Fibroblast of lung (primary cell): ENCODE data around the gene LCN1. TPM values are rescaled to one million over a fixed set of nuclear protein-coding genes. Genes with fewer than 3 reads are reported as not detected.

Experiments
- DNase-seq, 2 donors: peaks; one replicate each; pipeline versions ENCODE4 v3.0.0 to v3.0.0-alpha.2; 2010; ENCODE audit warnings: low read depth in 2 of 2
- H2AFZ ChIP-seq: 2 replicates; pipeline ENCODE4 v1.5.1; 2012; ENCODE audit warnings: low read length, control low read depth, inconsistent platforms
- H3K27ac ChIP-seq: 2 replicates; pipeline ENCODE4 v1.5.1; 2011; ENCODE audit warnings: low read length, control low read depth; ENCODE audit not compliant: insufficient read depth
- H3K27me3 ChIP-seq: 2 replicates; pipeline ENCODE4 v1.5.1; 2011; ENCODE audit warnings: mild to moderate bottlenecking, low read length; ENCODE audit not compliant: control insufficient read depth, insufficient read depth
- H3K36me3 ChIP-seq: 2 replicates; pipeline ENCODE4 v1.5.1; 2011; ENCODE audit warnings: low read length; ENCODE audit not compliant: control insufficient read depth, insufficient read depth
- H3K4me1 ChIP-seq: 2 replicates; pipeline ENCODE4 v1.5.1; 2011; ENCODE audit warnings: low read length; ENCODE audit not compliant: control insufficient read depth, insufficient read depth; ENCODE audit errors: extremely low read depth
- H3K4me2 ChIP-seq: 2 replicates; pipeline ENCODE4 v1.5.1; 2011; ENCODE audit warnings: low read length, control low read depth; ENCODE audit not compliant: insufficient read depth; ENCODE audit errors: extremely low read depth
- H3K4me3 ChIP-seq, 4 experiments: fragments of 200-600 bp in 1 of 4; sonication (generic) in 1 of 4; replicated peaks in 1 of 4; 2 replicates each; pipeline ENCODE4 v1.5.1; 2011 to 2016; ENCODE audit warnings: low read length in 4 of 4, low read depth in 3 of 4, mild to moderate bottlenecking in 3 of 4, control low read depth in 2 of 4, inconsistent platforms in 1 of 4, mixed read lengths in 1 of 4; ENCODE audit not compliant: insufficient read depth in 1 of 4; ENCODE audit errors: control extremely low read depth in 1 of 4
- H3K79me2 ChIP-seq: 2 replicates; pipeline ENCODE4 v1.5.1; 2012; ENCODE audit warnings: mild to moderate bottlenecking, low read length, inconsistent platforms; ENCODE audit not compliant: control insufficient read depth, insufficient read depth
- H3K9ac ChIP-seq: 2 replicates; pipeline ENCODE4 v1.5.1; 2011; ENCODE audit warnings: mild to moderate bottlenecking, low read length, control low read depth; ENCODE audit not compliant: insufficient read depth
- H3K9me3 ChIP-seq: 2 replicates; pipeline ENCODE4 v1.5.1; 2012; ENCODE audit warnings: low read depth, low read length; ENCODE audit not compliant: control insufficient read depth, insufficient read depth
- H4K20me1 ChIP-seq: 2 replicates; pipeline ENCODE4 v1.5.1; 2011; ENCODE audit warnings: low read length; ENCODE audit not compliant: control insufficient read depth, insufficient read depth; ENCODE audit errors: extremely low read depth
- EZH2 ChIP-seq: IDR thresholded peaks from 2 replicates; pipeline ENCODE4 v1.5.1; 2012; ENCODE audit warnings: low read length, control low read depth, mild to moderate bottlenecking; ENCODE audit errors: missing control alignments
- polyA plus RNA-seq, 2 donors: library from polyadenylated mRNA; depleted of rRNA in 1 of 2; stranded (reverse) in 1 of 2; unstranded in 1 of 2; fragments of >200 nt; gene quantifications; 2 replicates each; pipeline ENCODE4 v1.2.1, GENCODE V29; 2011 to 2012; ENCODE audit warnings: missing spikeins in 1 of 2
- total RNA-seq: library from RNA; depleted of rRNA; stranded (reverse); fragments of >200 nt; gene quantifications from 2 replicates; pipeline ENCODE4 v1.2.1, GENCODE V29; 2014
- TF ChIP-seq, protein P1 (sequence below), 2 donors: IDR thresholded peaks in 1 of 2; conservative IDR thresholded peaks in 1 of 2; 1 replicate in 1 of 2; 2 replicates in 1 of 2; pipeline ENCODE4 v1.5.1; 2011 to 2012; ENCODE audit warnings: low read length in 2 of 2, control low read depth in 1 of 2, inconsistent platforms in 1 of 2, low read depth in 1 of 2, mild to moderate bottlenecking in 1 of 2

The LCN1 gene
- total and polyA plus RNA-seq, 2 donors (not counting 1 experiment from before 2014, with no cell fraction given) = not detected

DNA sequence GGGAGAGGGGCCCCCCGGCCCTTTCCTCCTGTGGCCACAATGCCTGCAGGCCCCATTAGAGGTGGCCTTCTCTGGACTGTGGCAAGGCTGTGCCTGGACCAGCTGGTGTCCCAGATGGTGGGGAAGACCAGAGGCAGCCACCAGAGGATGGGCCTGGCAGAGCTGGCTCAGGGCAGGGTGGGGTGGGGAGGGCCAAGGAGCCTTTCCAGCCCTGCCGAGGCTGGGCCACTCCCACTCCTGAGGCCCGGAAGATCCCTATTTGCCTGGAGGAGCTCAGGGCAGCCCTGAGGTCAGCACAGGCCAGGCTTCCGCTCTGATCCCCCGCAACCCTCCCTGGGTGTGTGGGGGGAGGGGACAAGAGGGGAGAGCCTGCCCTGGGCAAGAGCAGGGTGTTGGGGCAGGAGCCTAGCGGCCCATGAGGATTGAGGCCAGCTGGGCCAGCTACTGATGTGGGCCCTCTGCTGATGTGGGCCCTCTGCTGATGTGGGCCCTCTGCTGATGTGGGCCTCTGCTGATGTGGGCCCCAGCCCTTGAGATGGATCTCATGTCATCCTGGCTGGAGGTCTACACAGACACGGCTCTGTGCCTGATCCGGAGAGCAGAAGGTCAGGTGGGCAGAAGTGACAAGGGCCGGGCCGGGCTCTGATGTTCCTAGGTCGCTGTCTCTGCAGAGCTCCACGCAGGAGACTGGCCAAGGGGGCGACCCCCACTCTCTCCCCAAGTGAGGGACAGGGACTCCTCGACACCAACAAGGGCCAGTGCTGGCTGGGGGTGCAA, 14.7 kb upstream of the LCN1 start:
- DNase-seq = no peak
- H3K9ac ChIP-seq = no peak overlapping the region
- no peaks in the 10 kb centered on the region for H3K27me3 ChIP-seq
- no peaks in the 10 kb centered on the region for H4K20me1 ChIP-seq
- H3K4me3 ChIP-seq = no peak overlapping the region
- H3K27ac ChIP-seq = no peak overlapping the region
- no peak overlapping the region for H3K4me2 ChIP-seq
- no peak overlapping the region for H2AFZ ChIP-seq
- no peak for TF ChIP-seq EZH2
- TF ChIP-seq, protein P1, sequence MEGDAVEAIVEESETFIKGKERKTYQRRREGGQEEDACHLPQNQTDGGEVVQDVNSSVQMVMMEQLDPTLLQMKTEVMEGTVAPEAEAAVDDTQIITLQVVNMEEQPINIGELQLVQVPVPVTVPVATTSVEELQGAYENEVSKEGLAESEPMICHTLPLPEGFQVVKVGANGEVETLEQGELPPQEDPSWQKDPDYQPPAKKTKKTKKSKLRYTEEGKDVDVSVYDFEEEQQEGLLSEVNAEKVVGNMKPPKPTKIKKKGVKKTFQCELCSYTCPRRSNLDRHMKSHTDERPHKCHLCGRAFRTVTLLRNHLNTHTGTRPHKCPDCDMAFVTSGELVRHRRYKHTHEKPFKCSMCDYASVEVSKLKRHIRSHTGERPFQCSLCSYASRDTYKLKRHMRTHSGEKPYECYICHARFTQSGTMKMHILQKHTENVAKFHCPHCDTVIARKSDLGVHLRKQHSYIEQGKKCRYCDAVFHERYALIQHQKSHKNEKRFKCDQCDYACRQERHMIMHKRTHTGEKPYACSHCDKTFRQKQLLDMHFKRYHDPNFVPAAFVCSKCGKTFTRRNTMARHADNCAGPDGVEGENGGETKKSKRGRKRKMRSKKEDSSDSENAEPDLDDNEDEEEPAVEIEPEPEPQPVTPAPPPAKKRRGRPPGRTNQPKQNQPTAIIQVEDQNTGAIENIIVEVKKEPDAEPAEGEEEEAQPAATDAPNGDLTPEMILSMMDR (conservative IDR thresholded peaks at IDR 0.05 in 1 of 2, IDR thresholded peaks at IDR 0.05 in 1 of 2; ENCODE audit: low read depth in 1 of 2, low read length in 2 of 2) = no peak
- peaks cover 5% of the 10 kb centered on the region for H3K4me1 ChIP-seq
- peaks cover 8% of the 10 kb centered on the region for H3K79me2 ChIP-seq
- no peaks in the 10 kb centered on the region for H3K9me3 ChIP-seq
- peaks cover 17% of the 10 kb centered on the region for H3K36me3 ChIP-seq

DNA sequence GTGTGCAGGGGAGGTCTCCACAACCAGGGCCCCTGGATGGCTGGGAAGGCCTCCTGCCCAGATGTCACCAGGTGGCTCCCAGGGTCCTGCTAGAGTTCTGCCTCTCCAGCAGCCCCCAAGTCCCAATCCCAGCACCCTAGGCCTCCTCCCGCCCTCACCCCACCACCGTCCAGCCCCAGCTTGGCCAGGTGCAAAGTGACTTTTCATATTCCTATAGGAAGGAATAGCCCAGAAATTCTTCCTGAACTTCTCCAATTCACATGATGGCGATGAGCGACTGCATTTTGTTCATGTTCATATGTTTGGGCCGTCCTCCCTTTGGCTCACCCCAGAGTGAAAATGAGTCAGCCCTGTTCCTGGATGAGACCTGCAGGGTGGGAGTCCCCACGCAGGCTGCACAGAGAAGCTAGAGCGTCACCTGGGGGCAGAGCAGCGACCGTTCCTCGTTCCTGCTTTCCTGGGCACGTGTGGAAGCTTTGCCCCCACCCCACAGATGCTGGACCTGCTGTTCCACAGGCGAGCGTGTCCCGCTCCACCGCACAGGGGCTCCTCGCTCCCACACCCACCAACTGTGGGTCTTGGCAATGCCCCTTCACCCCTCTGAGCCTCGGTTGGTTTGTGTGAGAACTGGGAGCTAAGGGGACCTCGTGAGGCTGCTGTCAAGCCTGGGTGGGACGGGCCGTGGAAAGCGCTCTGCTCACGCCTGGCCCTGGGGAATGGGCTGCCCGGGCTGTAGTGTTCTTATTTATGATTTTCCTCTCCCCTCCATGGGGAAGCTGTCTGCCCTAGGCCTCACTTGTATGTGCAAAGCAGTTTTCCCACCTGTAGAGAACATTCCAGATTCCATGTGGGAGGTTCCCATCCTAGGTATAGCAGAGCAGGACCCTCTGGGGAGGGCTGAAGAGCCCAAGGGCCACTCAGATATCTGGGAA, 13.9 kb upstream of the LCN1 start:
- Histone ChIP-seq H3K27ac (no peak overlapping the region), H3K4me1 (peaks cover 2% of the 10 kb centered on the region), H3K9me3 (no peaks in the 10 kb centered on the region), H4K20me1 (no peaks in the 10 kb centered on the region), H3K4me3 (no peak overlapping the region), H3K79me2 (peaks cover under 1% of the 10 kb centered on the region), H3K27me3 (no peaks in the 10 kb centered on the region), H3K36me3 (peaks cover 17% of the 10 kb centered on the region), H3K4me2 (no peak overlapping the region), H2AFZ (no peak overlapping the region), H3K9ac (no peak overlapping the region)
- DNase-seq = no peak
- TF ChIP-seq EZH2 = no peak
- TF ChIP-seq, protein P1 (conservative IDR thresholded peaks at IDR 0.05 in 1 of 2, IDR thresholded peaks at IDR 0.05 in 1 of 2; ENCODE audit: low read depth in 1 of 2, low read length in 2 of 2) = no peak

DNA sequence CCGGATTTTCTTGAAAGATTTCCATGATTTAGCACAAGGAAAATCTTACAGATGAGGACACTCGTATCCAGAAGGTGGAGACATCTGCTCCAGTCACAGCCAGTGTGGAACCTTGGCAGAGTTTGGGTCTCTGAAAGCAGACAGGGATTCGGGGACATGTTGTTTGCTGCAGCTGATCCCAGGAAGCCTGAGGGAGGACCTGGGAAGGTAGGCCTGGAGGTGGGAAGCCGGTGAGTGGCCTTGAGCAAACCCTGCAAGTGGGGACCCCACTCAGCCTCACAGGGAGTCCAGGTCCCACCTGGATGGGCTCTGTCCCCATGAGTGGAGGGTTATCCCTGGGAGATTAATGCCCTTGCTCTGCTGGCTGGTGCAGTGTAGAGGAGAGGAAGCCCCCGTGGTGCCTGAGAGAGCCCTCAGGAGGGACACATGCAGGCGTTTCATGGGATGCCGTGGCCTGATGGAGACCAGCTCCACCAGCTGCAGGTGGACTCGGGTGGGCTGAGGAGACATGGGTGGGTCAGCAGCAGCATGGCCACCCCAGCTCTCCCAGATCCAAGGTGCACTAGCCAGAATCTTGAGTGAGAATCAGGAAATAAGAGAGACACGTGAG, 12.9 kb upstream of the LCN1 start:
- Histone ChIP-seq H3K27ac (no peak overlapping the region), H3K9ac (no peak overlapping the region), H3K27me3 (no peaks in the 10 kb centered on the region), H2AFZ (no peak overlapping the region), H3K4me1 (peaks cover 2% of the 10 kb centered on the region), H4K20me1 (no peaks in the 10 kb centered on the region), H3K4me2 (no peak overlapping the region), H3K79me2 (no peaks in the 10 kb centered on the region), H3K36me3 (peaks cover 17% of the 10 kb centered on the region), H3K4me3 (no peak overlapping the region), H3K9me3 (no peaks in the 10 kb centered on the region)
- no peak for DNase-seq
- TF ChIP-seq, protein P1 (conservative IDR thresholded peaks at IDR 0.05 in 1 of 2, IDR thresholded peaks at IDR 0.05 in 1 of 2; ENCODE audit: low read depth in 1 of 2, low read length in 2 of 2) = no peak
- TF ChIP-seq EZH2 = no peak
